DND-41 (cell line): ENCODE data around the gene BEST2.

Experiments used
- CTCF ChIP-seq: IDR thresholded peaks from 2 replicates; pipeline ENCODE4 v1.5.1; 2012; ENCODE audit warnings: borderline replicate concordance, low read length, moderate library complexity, mild to moderate bottlenecking; ENCODE audit not compliant: poor library complexity, severe bottlenecking; ENCODE audit errors: extremely low read depth
- EZH2 ChIP-seq: IDR thresholded peaks from 3 replicates; pipeline ENCODE4 v1.6.1; 2012; ENCODE audit warnings: borderline replicate concordance, low read depth, mild to moderate bottlenecking, moderate library complexity, low read length, inconsistent platforms; ENCODE audit not compliant: severe bottlenecking

GRCh38 chr19:12723381-12723640 is 28.3 kb upstream of the BEST2 start:
- no peak for TF ChIP-seq CTCF
- no peak for TF ChIP-seq EZH2
